CD14-positive monocyte (primary cell): Measurements from ENCODE around the gene SLC25A48. TPM values are rescaled to one million over a fixed set of nuclear protein-coding genes. Genes with fewer than 3 reads are reported as not detected.

ENCODE experiments used
- DNase-seq, 3 donors: peaks; one replicate each; pipeline ENCODE4 v3.0.0-alpha.2; 2011 to 2022
- H2AFZ ChIP-seq: 2 replicates; pipeline ENCODE4 v1.6.0; 2012; ENCODE audit warnings: mild to moderate bottlenecking, low read depth, low read length, inconsistent platforms; ENCODE audit not compliant: insufficient read depth, poor library complexity, severe bottlenecking
- H3K27ac ChIP-seq, 2 donors: 1 replicate in 1 of 2; 2 replicates in 1 of 2; pipeline ENCODE4 v1.5.1; 2012 to 2013; ENCODE audit warnings: low read length in 2 of 2, control low read depth in 1 of 2, inconsistent platforms in 1 of 2, low read depth in 1 of 2, mild to moderate bottlenecking in 1 of 2
- H3K27me3 ChIP-seq, 2 donors: one replicate each; pipeline versions ENCODE4 v1.6.0 to v1.6.1; 2011 to 2013; ENCODE audit warnings: low read length in 2 of 2; ENCODE audit not compliant: control insufficient read depth in 2 of 2, insufficient read depth in 2 of 2
- H3K36me3 ChIP-seq, 2 donors: replicated peaks in 1 of 2; 1 replicate in 1 of 2; 2 replicates in 1 of 2; pipeline versions ENCODE4 v1.5.1 to v1.6.1; 2012 to 2013; ENCODE audit warnings: low read length in 2 of 2, control low read depth in 1 of 2, inconsistent platforms in 1 of 2, mild to moderate bottlenecking in 1 of 2; ENCODE audit not compliant: insufficient read depth in 2 of 2, control insufficient read depth in 1 of 2
- H3K4me1 ChIP-seq, 2 donors: 1 replicate in 1 of 2; 2 replicates in 1 of 2; pipeline versions ENCODE4 v1.5.1 to v1.6.1; 2012 to 2013; ENCODE audit warnings: low read length in 2 of 2, control low read depth in 1 of 2, inconsistent platforms in 1 of 2, mild to moderate bottlenecking in 1 of 2, moderate library complexity in 1 of 2; ENCODE audit not compliant: insufficient read depth in 2 of 2, control insufficient read depth in 1 of 2
- H3K4me2 ChIP-seq: replicated peaks from 2 replicates; pipeline ENCODE3; 2012; ENCODE audit warnings: low read length, moderate library complexity, mild to moderate bottlenecking; ENCODE audit not compliant: poor library complexity, severe bottlenecking; ENCODE audit errors: extremely low read depth
- H3K4me3 ChIP-seq, 3 experiments: fragments of 200-600 bp in 1 of 3; sonication (generic) in 1 of 3; replicated peaks in 1 of 3; 1 replicate in 2 of 3; 2 replicates in 1 of 3; pipeline ENCODE4 v1.5.1; 2011 to 2013; ENCODE audit warnings: low read length in 3 of 3, mild to moderate bottlenecking in 3 of 3, control low read depth in 2 of 3, low read depth in 2 of 3, inconsistent platforms in 1 of 3, moderate library complexity in 1 of 3
- H3K79me2 ChIP-seq: 2 replicates; pipeline ENCODE4 v1.6.0; 2012; ENCODE audit warnings: mild to moderate bottlenecking, control low read depth, inconsistent platforms, low read length, moderate library complexity; ENCODE audit not compliant: insufficient read depth
- H3K9ac ChIP-seq: 2 replicates; pipeline ENCODE4 v1.6.0; 2017; ENCODE audit warnings: low read length, mild to moderate bottlenecking; ENCODE audit not compliant: insufficient read depth, poor library complexity, severe bottlenecking
- H3K9me3 ChIP-seq, 2 donors: replicated peaks in 1 of 2; 1 replicate in 1 of 2; 2 replicates in 1 of 2; pipeline versions ENCODE4 v1.5.1 to v1.6.1; 2012 to 2013; ENCODE audit warnings: low read length in 2 of 2, control low read depth in 1 of 2; ENCODE audit not compliant: control insufficient read depth in 1 of 2, insufficient read depth in 1 of 2
- H4K20me1 ChIP-seq: 2 replicates; pipeline ENCODE4 v1.6.0; 2012; ENCODE audit warnings: mild to moderate bottlenecking, low read length, control low read depth, moderate library complexity; ENCODE audit not compliant: insufficient read depth
- H3K27ac Mint-ChIP-seq, 7 donors: one replicate each; pipeline ENCODE4 v1.8.0; 2020; ENCODE audit warnings: mild to moderate bottlenecking in 7 of 7, mixed read lengths in 7 of 7, moderate library complexity in 6 of 7, inconsistent platforms in 2 of 7
- H3K27me3 Mint-ChIP-seq, 3 donors: one replicate each; pipeline ENCODE4 v1.8.0; 2021 to 2022; ENCODE audit warnings: low read depth in 3 of 3, mild to moderate bottlenecking in 3 of 3, mixed read lengths in 3 of 3, moderate library complexity in 3 of 3, inconsistent platforms in 1 of 3
- H3K36me3 Mint-ChIP-seq, 2 donors: one replicate each; pipeline ENCODE4 v1.8.0; 2020; ENCODE audit warnings: mixed read lengths in 2 of 2, inconsistent platforms in 1 of 2, mild to moderate bottlenecking in 1 of 2
- H3K4me1 Mint-ChIP-seq: one replicate; pipeline ENCODE4 v1.8.0; 2020; ENCODE audit warnings: mild to moderate bottlenecking, mixed read lengths
- H3K4me3 Mint-ChIP-seq, 2 donors: one replicate each; pipeline ENCODE4 v1.8.0; 2020; ENCODE audit warnings: mild to moderate bottlenecking in 2 of 2, mixed read lengths in 2 of 2, moderate library complexity in 1 of 2
- H3K9me3 Mint-ChIP-seq, 7 donors: one replicate each; pipeline ENCODE4 v1.8.0; 2020 to 2022; ENCODE audit warnings: mixed read lengths in 7 of 7, mild to moderate bottlenecking in 6 of 7, moderate library complexity in 6 of 7, inconsistent platforms in 2 of 7
- WGBS: methylation state at CpG from one replicate; pipeline ENCODE4 v1.1.5; 2013; ENCODE audit warnings: missing lambda C conversion rate; ENCODE audit not compliant: insufficient coverage; 5-methylcytosine and 5-hydroxymethylcytosine counted together
- intact Hi-C, 2 donors: fragments of 100-400 bp; cut with micrococcal nuclease; formaldehyde crosslinking; loops; one replicate each; pipeline versions ENCODE4 v1.15.0 to v1.15.1; 2023
- polyA plus RNA-seq, 3 donors: library from polyadenylated mRNA; depleted of rRNA in 1 of 3; unstranded in 2 of 3; stranded (reverse) in 1 of 3; fragments of 300-500 nt in 2 of 3; fragments of >200 nt in 1 of 3; fragmentation: Illumina TruSeq in 2 of 3; gene quantifications; 1 replicate in 2 of 3; 2 replicates in 1 of 3; pipeline ENCODE4 v1.2.3, GENCODE V29; 2012 to 2021
- TF ChIP-seq, protein P1 (sequence below): fragments of 200-600 bp; IDR thresholded peaks from one replicate; pipeline ENCODE4 v1.8.0; 2022; ENCODE audit warnings: antibody characterized with exemption, mild to moderate bottlenecking

The SLC25A48 gene
- polyA plus RNA-seq, 3 donors = not detected

DNA sequence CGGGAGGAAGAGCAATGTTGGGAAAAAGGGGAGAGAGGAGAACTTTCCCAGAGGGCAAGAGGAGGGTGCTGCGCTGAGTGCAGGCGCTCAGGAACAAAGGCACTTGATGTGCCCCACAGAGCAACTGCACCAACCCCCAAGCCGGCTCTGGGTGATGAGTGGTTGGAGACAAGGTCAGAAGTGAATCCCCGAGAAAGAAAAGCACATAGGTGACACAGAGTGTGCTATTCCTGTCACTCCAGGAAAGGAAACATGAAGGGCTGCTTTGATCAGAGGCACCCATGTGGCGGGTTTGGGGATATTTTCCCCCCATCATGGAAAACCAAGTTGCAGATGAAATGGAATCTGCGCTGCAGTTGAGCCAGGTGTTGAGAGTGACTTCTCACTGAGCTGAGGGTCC, 20.7 kb upstream of the SLC25A48 start:
- Histone ChIP-seq H3K27me3 (peaks cover 2 to 3% of the 10 kb centered on the region in 2 donors), H3K4me3 (no peak overlapping the region), H3K9me3 (no peaks in the 10 kb centered on the region), H3K79me2 (no peaks in the 10 kb centered on the region), H4K20me1 (no peaks in the 10 kb centered on the region), H3K9ac (no peak overlapping the region), H3K4me1 (no peaks in the 10 kb centered on the region), H3K36me3 (no peaks in the 10 kb centered on the region), H2AFZ (no peak overlapping the region), H3K4me2 (no peak overlapping the region), H3K27ac (no peak overlapping the region)
- Mint-ChIP-seq H3K4me3 (no peak overlapping the region), H3K36me3 (no peaks in the 10 kb centered on the region), H3K9me3 (peaks cover 0 to 7% (median 0%) of the 10 kb centered on the region in 7 donors), H3K4me1 (no peaks in the 10 kb centered on the region), H3K27ac (no peak overlapping the region), H3K27me3 (peaks cover 9 to 16% (median 15%) of the 10 kb centered on the region in 3 donors)
- DNase-seq = no peak
- 95% methylated on average over 6 of the region's 7 CpGs for WGBS
- TF ChIP-seq, protein P1, sequence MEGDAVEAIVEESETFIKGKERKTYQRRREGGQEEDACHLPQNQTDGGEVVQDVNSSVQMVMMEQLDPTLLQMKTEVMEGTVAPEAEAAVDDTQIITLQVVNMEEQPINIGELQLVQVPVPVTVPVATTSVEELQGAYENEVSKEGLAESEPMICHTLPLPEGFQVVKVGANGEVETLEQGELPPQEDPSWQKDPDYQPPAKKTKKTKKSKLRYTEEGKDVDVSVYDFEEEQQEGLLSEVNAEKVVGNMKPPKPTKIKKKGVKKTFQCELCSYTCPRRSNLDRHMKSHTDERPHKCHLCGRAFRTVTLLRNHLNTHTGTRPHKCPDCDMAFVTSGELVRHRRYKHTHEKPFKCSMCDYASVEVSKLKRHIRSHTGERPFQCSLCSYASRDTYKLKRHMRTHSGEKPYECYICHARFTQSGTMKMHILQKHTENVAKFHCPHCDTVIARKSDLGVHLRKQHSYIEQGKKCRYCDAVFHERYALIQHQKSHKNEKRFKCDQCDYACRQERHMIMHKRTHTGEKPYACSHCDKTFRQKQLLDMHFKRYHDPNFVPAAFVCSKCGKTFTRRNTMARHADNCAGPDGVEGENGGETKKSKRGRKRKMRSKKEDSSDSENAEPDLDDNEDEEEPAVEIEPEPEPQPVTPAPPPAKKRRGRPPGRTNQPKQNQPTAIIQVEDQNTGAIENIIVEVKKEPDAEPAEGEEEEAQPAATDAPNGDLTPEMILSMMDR = no peak
- intact Hi-C loops = no loop called here

DNA sequence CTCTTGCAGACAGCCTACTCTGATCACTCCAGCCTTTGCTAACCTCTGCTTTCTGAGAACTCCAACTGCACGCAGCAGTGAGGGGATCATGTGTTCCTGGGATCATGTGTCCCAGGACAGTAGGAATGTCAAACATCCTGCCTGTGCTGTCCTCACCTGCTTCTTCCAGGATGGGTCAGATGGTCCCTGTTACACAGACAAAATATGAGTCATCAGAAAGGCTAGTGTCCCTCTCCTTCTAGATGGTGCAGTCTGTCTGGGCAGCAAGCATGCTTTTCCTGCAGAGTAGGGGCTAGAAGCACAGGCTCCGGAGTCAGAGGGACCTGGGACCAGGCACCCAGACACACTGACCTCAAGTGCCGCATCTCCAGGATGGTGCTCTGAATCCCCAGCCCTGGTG, 20.1 kb upstream of the SLC25A48 start:
- Mint-ChIP-seq H3K9me3 (peaks cover 0 to 7% (median 0%) of the 10 kb centered on the region in 7 donors), H3K4me1 (no peaks in the 10 kb centered on the region), H3K4me3 (no peak overlapping the region), H3K36me3 (no peaks in the 10 kb centered on the region), H3K27ac (no peak overlapping the region), H3K27me3 (peaks cover 9 to 16% (median 16%) of the 10 kb centered on the region in 3 donors)
- no peak overlapping the region for H3K9ac ChIP-seq
- intact Hi-C loops = no loop called here
- no peak overlapping the region for H3K27ac ChIP-seq
- H3K36me3 ChIP-seq = no peaks in the 10 kb centered on the region
- no peaks in the 10 kb centered on the region for H3K9me3 ChIP-seq
- no peaks in the 10 kb centered on the region for H3K79me2 ChIP-seq
- no peak for DNase-seq
- peaks cover 2 to 6% of the 10 kb centered on the region in 2 donors for H3K27me3 ChIP-seq
- no peaks in the 10 kb centered on the region for H4K20me1 ChIP-seq
- 79% methylated on average over 2 of the region's 3 CpGs for WGBS
- H3K4me1 ChIP-seq = no peaks in the 10 kb centered on the region
- H3K4me3 ChIP-seq = no peak overlapping the region
- TF ChIP-seq, protein P1 = no peak
- no peak overlapping the region for H3K4me2 ChIP-seq
- no peak overlapping the region for H2AFZ ChIP-seq
